ENCODE results near the gene PCBP4.

DNA sequence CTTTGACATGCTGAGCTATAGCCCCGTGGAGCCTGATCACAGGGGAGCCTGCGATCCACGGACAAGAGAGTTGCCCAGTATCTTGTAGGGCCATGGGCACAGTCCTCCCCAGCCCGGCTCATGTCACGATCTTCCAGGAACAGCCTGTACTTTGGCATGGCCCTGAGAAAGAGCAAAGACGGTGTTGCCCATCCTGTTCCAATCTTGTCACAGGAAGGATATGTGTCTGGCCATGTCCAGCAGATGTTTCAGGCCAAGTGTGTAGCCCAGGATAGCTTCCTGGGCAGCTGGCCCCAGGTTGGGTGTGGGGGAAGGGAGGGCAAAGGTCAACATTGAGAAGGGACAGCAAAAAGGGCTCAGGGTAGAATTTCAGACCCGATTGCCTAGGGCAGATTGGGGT is 45.4 kb upstream of the PCBP4 start:
- TF ChIP-seq, protein P1, sequence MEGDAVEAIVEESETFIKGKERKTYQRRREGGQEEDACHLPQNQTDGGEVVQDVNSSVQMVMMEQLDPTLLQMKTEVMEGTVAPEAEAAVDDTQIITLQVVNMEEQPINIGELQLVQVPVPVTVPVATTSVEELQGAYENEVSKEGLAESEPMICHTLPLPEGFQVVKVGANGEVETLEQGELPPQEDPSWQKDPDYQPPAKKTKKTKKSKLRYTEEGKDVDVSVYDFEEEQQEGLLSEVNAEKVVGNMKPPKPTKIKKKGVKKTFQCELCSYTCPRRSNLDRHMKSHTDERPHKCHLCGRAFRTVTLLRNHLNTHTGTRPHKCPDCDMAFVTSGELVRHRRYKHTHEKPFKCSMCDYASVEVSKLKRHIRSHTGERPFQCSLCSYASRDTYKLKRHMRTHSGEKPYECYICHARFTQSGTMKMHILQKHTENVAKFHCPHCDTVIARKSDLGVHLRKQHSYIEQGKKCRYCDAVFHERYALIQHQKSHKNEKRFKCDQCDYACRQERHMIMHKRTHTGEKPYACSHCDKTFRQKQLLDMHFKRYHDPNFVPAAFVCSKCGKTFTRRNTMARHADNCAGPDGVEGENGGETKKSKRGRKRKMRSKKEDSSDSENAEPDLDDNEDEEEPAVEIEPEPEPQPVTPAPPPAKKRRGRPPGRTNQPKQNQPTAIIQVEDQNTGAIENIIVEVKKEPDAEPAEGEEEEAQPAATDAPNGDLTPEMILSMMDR (IDR thresholded peaks at IDR 0.05 in 4 of 5, conservative IDR thresholded peaks at IDR 0.05 in 1 of 5): no peak
- peak in 1 of 2 donors; percentile 34 for TF ChIP-seq POLR2A (IDR thresholded peaks at IDR 0.05)

Measured in gastrocnemius medialis (tissue), 4 donors.